ENCODE results near the gene GATA5.

GATA5 gene

DNA sequence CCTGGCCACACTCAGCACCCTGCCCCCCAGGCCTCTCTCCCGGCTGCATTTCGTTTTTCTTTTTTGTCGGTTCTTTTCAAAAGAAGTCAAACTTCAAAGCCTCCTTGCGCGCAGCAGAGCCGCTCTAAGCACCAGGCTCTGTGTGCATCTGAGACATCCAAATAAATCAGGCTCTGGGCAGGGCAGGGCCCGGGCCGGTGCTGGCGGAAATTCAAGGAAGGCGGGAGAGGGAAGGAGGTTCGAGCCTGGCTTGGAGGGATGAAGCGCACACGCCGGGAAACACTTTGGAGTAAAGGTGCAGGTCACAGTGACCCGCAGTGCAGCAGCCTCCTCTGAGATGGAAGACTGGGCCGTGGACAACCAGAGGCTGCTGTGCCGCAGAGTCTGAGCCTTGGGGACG is 5.8 kb downstream of the GATA5 start:
- DNase-seq: no peak

- no peak for DNase-seq
Observed at GRCh38 chr20:62469352-62469751, 6.4 kb downstream of the GATA5 start.

GRCh38 chr20:62466806-62467537 is 8.8 kb downstream of the GATA5 start:
- no peak for DNase-seq

GRCh38 chr20:62466072-62466760 is 9.6 kb downstream of the GATA5 start:
- no peak for DNase-seq

DNA sequence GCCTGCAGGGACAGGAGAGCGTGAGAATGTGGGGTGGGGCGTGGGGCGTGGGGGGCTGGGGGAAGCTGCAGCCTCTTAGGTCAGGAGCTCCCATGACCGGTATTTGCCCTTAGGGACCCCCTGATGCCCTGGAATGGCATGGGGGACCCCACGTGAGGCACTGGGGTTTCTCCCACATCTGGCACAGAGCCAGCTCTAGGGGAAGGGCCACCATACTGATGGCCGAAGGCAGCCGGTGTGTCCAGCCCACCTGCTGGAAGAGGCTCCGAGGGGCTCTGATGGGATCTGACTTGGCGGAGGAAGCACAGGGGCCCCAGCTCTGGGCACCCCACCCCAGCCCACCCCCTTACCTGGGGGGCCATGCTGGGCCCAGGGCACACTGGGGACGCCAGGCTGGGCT is 10.8 kb downstream of the GATA5 start:
- no peak for DNase-seq

GRCh38 chr20:62464425-62464770 is 11.4 kb downstream of the GATA5 start:
- DNase-seq: no peak

DNA sequence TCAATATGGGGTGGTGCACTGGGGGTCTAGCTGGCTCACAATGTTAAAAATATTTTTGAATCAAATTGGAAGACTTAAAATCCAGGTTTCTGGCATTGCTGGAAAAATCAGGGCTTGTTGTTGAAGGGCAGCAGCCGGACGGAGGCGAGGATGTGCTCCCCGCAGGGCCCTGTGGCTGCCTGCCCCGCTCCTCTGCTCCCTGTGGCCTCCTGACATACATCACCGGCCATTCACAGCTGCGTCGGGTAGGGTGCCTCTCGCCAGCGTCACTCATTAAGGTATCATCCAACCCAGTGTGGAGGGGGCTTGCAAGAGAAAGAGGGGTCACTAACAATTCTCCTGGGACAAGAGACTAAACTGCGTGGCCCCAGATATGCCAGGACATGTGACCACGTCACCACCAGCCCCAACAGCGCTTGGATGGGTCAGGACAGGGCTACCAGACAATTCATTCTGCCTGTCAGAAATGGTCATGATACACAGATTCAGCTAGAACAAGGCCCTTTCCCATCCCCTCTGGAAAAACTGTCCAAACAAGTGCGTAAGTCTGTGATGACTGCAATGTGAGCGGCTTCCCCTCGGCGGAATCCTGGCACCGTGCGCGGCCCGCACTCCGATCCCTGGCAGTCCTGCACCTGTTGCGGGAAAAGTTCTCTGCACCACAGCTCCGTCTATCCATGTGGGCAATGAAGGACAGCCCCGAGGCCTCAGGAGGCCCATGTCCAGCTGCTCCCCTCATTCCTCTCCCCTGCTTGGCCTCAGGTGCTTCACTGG is 12.0 kb downstream of the GATA5 start:
- DNase-seq: no peak

DNA sequence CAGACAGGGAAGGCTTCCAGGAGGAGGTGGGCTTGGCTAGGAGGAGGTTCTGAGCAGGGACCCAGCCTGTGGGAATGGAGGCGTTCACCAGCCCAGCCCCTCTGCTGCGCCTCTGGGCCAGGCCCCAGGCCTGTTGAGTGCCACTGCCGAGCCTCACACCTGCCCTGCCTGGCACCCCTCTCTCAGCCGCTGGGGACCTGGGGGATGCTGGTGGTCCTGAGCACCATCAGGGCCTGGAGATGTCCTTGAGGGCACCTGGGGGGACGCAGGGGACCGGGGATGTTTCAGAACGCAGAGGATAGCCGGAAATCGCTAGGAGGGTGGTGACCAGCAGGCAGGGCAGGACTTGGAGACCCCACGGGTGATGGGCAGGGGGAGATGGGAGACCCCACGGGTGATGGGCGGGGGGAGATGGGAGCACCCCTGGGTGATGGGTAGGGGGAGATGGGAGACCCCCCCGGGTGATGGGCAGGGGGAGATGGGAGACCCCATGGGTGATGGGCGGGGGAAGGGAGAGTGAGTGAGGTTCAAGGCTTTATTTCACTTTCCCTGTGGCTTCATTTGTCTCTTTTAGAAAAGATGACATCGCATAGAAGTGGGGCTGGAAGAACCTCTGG is 12.7 kb downstream of the GATA5 start:
- no peak for DNase-seq

GRCh38 chr20:62461834-62462233 is 14.0 kb downstream of the GATA5 start:
- no peak for DNase-seq

DNA sequence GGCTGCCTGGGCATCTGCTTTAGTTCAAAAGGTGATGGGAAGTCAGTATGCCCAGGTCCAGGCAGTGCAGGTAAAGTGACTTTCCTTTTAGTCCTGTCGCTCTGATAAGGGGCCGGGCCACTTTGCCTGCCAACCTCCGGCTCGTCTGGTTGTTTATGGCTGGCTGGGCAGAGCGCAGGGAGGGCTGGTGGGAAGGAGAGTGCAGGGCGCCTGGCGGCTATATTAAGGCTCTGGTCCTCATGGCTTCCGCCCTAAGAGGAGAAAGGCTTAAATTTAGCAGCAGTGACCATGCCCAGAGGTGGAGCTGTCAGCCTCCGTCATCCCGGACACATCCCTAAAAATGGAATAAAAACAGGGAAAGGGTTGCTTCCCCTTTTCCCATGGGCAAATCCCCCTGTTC is 14.6 kb downstream of the GATA5 start:
- no peak for DNase-seq

DNA sequence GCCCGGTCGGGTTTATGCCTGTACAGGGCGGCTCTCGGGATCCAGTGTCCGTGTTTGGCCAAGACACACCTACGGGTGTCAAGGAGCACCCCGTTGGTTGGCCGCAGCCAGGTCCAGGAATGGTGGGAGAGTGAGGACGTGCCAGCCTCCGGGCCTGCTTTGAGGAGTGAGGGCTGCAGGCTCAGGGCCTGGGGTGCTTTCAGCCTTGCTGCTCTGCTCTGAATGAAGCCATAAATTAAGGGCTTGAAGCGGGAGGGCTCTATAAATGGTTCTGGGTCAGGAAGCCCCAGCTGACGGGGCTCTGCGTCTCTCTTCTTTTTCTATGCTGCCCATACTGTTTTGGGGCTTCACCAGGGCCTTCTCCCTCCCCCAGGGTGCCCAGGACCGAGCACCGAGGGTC is 15.1 kb downstream of the GATA5 start:
- DNase-seq: no peak

DNA sequence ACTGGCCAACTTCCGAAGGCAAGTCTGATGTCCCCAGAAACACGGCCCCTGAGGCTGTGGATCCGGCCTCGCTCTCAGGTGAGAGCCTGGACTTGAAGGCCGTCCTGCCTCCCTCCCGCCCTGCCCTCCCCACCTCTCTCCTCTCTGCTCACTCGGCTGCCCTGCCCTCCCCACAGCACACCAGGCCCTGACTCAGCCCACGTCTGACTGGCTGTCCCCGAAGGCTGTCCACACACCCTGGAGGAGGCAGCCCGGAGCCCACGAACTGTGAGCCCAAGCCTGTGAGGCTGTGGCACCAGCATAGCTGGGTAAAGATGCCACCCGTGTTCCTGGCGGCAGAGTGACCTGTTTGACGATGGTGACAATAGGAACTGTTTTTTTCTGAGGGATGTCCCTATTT is 16.3 kb downstream of the GATA5 start:
- DNase-seq: no peak

DNA sequence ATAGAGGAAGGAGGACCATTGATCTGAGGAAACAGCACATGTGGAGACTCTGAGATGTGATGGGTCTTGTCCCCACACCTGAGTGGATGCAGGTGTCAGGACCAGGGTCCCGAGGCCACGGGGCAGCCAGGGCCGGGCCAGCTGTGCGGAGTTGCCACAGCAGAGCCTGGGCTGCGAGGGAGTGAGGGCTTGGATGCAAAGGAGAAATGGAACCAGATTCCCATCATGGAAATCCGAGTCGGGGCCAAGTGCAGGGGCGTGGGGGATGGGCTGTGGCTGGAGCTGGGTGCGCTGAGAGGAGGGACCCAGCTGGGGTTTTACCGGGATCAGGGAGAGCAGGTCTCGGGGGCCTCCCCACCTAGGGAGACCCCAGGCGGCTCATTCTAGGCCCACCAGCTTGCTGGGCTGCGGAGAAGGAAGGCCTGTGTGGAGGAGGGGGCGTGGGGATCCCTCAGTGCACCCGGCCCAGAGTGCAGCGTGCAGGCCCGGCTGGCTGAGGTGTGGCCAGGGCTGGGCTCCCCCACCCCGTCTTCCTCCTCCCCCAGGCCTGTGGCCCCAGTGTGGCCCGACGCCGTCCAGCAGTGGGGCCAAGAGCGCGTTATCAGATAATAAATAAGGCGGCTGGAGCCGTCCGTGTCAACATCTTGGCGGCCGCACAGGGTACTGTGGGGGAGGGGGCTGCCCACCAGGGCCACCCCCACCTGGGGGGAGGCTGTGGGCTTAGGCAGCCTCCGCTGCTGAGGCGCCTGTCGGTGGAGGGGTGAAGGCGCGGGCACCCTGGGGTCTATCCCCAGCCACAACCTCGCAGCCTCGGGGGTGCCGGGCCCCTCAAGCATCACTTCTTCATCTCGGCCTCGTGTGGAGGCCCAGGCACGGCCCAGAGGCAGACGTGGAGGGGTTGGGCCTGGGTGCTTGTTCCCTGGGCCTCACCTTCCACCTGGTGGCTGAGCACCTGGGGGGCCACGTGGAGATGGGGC is 17.2 kb downstream of the GATA5 start:
- DNase-seq: no peak

DNA sequence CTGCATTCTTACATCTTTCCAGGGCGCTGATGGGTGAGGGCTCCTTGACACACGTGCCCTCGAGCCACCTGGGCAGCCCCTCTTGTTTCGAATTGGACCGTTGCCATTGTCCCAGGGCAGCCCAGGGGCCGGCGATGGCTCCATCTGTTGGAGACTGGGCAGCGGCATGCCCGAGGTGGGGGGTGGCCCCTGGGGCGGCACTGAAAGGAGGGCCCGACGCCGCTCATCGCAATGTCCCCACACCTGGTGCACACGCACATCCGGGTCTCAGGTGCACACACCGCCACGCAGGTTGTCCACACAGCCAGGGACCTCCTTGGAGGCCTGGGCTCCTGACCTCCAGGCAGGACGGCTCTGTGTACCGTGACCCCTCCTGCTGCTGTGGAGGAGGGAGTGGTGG is 18.0 kb downstream of the GATA5 start:
- no peak for DNase-seq

DNA sequence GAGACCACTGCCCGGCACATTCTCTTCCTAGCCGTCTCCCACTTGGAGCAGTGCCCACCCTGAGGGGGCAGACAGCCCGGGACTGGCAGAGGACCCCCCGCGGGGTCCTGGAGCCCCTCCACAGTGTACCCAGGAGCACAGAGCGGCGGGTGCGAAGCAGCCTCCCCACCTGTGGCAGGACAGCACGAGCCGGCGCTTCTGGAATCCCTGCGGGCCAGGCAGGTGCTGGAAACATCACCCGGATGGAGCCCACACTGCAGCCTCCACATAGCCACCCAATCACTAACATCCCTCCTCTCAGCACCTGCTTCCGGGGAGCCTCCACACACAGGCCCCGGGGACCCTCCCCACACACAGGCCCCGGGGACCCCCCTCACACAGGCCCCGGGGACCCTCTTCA is 18.7 kb downstream of the GATA5 start:
- DNase-seq: no peak

DNA sequence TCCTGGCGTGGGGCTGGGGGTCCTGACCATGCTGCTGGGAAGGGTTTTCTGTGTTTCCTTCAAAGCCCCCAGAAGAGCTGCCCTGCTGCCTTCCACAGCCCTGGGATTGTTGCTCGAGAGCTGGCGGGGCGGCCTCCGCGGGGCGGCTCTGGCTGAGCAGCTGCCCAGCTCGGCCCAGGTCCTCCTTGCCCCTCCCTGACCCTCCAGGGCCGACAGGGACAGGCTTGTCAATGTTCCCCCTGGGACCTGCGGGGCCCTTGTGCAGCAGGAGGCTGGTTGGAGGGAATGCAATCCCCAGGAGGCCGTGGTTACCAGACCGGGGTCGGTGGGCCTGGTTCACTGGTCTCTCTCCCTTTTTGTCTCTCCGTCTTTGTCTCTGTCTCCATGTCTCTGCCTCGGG is 19.9 kb downstream of the GATA5 start:
- DNase-seq: no peak

DNA sequence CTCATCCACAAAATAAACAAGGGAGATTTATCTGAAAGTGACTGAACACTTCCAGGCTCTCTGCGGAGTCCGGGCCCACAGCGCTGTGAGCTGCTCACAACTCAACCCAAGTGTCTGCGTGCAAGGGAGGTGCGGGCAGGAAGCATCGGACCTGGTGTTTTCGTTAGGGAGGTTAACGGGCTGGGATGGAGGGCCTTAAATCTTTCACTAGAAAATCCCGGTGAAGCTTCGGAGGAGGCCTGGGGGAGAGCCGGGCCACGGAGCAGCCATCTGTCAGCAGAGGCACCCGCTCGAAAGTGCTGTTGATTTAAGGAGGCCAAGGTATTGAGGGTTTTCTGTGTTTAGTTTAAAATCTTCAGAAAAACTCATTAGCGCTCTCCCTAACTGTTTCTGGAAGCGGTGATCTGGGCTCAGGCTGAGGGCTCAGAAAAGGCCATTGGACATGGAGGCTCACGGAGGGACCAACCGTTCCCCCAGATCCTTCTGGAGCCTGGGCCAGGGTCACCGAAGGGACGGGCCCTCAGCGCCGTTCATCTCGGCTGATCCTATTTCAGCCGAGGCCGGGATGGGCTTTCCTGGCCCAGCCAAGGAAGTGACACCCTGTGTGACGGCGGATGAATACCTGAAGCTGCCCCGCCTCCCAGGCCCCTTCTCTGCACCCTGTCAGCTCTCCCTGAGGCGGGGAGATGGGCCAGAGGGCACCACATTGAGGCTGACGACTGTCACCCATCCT is 20.7 kb downstream of the GATA5 start:
- DNase-seq: no peak

DNA sequence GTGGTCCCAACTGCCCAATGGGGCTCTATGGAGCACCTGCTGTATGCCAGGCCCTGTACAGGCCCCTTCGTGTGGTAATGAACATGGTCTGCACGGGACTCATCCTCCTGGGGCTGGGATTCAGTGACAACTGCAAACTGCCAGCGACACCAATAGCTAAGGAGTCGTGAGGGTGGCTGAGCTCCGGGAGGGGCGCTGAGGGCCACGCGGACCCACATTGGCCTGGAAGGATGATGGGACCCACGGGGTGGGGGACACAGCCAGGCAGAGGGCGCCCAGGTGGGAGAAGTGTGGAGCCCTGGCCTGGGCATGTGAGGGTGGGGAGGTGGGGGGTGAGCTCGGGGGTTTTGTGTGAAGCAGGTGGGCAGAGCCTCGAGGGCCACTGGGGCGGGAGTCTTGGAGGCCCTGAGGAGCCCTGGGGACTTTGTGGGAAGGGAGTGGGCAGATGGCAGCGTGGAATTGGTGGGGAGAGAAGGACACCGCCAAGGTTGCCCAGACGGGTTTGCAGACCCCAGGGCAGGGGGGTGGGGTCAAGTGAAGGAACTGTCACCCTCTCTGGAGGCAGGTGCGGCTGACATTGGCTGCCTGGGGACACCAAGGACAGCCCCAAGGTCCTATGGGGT is 22.5 kb downstream of the GATA5 start:
- DNase-seq: no peak

DNA sequence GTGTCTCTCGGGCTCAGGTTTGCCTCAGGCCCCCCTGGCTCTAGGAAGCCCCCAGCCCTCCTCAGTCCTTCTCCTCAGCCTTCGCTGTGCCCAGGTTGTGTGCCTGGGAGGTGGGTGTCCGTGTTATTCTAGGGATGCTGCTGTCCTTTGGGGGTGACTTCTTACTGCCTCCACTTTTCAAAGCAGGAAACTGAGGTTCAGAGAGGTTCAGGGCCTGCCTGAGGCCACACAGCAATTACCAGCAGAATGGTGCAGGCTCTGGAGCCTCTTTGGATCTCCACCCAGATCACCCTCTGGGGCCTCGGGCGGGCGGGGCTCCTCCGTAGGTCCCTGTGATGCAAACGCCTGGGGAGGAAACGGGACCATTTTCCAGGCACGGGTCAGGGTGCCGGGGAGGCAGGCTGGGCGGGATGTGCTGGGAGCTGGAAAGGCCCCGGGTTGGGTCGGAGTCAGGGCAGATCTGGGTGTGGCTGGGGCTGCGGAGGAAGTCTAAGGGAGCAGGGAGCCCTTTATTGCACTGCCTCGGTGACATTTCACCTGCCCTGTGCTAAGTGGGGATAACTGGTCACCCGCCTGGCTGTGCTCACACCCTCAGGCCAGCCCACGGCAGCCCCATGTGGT is 23.2 kb downstream of the GATA5 start:
- DNase-seq: no peak

- no peak for DNase-seq
Observed at GRCh38 chr20:62451970-62452369, 23.8 kb downstream of the GATA5 start.

Measured in NCI-H2107 (cell line).